SW480 (cell line): ENCODE measurements around the gene MAP7.
"Not testable (repeated sequence)": the region's sequence is repeated elsewhere in the genome, so short reads cannot be mapped to it uniquely, and the experiment has no call there.

Experiments used
- DNase-seq: peaks from one replicate; pipeline ENCODE4 v3.0.0-alpha.2; 2016; ENCODE audit warnings: low spot score

Gene MAP7

GRCh38 chr6:136466777-136467176 is 83.4 kb downstream of the MAP7 start:
- DNase-seq = no peak

- DNase-seq = no peak
Observed at GRCh38 chr6:136465766-136466303, 84.4 kb downstream of the MAP7 start.

DNA sequence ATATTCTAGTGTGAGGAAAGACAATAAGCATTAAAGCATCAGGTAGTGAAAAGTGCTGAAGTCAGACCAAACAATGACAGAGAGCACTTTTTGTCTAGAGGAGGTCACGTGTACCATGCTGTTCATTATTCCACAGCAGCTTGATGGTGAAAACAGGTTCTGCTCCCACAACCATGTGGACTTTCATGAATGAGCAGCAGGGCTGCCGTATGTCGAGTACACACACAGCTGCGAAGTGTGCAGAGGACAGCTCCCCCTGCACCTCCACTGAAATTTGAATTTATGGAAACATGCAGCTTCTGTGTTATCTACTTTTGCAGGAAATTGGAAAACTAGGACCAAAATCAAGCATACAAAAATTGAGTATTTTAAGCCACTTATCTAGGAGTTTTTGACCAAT is 85.3 kb downstream of the MAP7 start:
- no peak for DNase-seq

DNA sequence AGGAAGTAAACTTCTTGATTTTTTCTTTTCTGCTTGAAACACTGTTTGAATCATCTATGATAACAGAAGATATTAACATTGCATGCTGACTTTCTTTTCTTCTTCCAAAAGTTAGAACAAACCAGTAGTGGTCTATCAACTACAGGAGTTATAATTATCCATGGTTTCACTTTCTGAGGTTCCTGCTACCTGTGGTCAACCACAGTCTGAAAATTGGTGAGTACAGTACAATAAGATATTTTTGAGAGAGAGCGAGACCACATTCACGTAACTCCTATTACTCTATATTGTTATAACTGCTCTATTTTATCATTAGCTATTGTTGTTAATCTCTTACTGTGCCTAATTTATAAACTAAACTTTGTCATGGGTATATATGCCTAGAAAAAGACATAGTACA is 86.1 kb downstream of the MAP7 start:
- no peak for DNase-seq

GRCh38 chr6:136463743-136464142 is 86.5 kb downstream of the MAP7 start:
- DNase-seq = no peak

DNA sequence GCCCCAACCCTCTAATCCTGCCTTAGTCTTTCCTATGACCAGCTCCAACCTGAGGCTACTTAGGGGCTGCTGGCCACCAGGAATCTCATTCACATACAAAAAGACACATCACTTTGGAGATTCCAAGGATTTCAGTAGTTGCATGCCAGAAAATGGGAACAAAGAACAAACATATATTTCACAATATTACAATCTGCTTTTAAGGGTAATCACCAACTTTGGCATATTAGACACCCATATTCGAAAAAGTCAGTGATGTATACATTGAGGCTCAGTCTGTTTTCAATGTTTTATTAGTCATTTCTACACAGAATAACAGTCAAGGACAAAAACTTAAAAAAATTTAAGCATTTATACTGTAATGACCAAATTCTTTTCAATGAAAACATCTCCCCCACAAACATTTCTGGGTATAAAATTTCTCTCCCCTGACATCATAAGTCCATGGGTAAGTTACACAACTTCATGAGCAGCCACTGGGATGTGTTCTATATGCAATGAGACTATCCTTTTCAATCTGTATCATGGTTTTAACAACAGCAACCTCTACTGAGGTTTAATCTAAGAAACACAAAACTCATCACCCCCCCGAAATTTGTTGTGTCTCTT is 103.5 kb downstream of the MAP7 start:
- DNase-seq = no peak

- no peak for DNase-seq
Observed at GRCh38 chr6:136446145-136446544, 104.1 kb downstream of the MAP7 start.

DNA sequence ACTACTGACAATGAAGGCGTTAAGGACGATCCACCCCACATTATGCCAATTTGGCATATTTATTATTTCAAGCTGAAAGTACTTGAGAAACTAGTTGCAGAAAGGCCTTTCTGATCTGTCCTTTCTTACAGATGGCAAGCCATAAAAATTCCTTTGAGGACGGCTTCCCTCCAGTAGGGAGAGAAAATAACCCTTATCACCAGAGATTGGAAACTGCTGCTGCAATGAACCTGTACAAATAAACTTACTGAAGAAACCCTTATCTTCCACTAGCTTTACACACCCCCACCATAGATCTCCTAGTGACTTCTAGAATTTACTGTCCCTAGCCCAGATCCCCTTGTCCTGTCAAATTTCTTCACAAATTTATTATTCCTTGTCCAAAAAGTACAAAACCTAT is 105.2 kb downstream of the MAP7 start:
- DNase-seq = no peak

- no peak for DNase-seq
Observed at GRCh38 chr6:136440203-136440602, 110.0 kb downstream of the MAP7 start.

DNA sequence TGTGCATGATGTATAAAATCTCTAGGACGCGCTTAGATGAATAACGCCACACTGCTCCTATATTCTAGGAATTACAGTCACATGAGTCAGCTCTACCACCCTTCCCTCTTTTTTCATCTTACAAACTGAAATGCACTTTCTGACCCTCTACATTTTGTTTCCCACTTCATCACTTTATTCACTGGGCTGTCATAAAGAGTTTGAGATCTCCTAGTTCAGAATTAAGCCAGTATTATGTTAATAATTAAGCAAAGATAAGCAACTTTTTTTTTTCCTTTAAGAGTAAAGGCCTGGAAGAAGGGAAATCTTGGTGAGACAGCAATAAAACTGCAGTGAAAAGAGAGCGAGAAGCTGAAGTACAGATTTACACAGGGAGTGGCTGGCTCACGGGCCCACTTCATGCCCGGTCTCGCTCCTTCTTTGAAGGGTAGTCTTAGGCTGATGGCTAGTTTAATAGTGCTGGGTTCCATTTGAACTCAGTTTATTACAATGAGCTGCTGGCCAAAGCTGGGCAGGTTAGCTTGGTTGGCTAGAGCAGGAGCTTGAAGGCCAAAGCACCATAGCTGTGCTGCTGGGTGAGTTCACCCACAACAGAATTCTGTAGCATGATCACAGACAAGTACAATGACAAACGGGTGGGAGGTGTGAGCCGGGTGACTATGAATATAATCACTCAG is 110.6 kb downstream of the MAP7 start:
- no peak for DNase-seq

DNA sequence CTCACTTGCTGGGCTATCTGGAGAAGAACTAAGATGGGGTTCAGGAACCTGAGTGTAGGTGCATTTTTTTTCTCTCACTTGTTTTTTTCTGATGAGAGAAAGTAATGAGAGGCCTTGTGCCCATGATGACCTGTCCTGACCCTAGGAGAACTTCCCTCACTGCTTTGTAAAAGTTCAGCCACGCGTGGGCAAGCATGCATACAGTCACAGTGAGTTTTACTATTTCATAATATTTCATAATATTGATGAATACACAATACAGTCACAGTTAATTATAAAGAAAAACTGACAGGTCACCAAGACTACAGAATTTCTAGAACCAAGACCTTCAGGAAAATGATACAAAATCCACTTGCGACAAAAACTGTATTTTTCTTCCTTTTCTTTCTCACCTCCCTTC is 111.8 kb downstream of the MAP7 start:
- no peak for DNase-seq

DNA sequence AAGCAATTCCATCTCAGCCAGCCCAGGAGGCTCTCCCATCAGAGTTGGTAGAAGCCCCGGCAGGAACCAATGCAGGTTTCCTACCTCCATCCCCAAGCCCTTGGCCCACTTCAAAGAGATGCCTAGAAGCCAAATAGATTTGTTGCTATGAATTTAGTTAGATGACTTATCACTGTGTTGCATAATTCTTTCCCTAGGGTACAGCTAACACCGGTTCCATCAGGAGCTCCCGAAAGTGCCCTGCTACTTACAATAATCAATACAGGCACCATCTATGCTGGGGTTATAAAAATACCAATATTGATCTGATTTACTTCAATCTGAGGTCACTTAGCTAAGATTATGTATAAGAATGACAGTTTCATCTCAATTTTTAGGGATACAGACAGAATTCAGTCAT is 113.0 kb downstream of the MAP7 start:
- no peak for DNase-seq

- DNase-seq = no peak
Observed at GRCh38 chr6:136435101-136435500, 115.1 kb downstream of the MAP7 start.

DNA sequence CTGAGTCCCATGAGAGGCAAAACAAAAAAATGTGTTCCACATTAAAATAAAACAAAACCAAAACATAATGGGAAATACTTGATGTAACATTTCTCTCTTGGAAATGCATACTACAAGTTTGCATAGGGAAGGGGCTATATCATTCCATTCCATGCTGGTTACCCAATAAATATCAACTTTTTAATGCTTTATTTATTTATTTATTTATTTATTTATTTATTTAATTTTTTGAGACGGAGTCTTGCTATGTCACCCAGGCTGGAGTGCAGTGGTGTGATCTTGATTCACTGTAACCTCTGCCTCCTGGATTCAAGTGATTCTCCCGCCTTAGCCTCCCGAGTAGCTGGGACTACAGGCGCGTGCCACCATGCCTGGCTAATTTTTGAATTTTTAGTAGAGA is 118.9 kb downstream of the MAP7 start:
- not testable (repeated sequence) for DNase-seq

DNA sequence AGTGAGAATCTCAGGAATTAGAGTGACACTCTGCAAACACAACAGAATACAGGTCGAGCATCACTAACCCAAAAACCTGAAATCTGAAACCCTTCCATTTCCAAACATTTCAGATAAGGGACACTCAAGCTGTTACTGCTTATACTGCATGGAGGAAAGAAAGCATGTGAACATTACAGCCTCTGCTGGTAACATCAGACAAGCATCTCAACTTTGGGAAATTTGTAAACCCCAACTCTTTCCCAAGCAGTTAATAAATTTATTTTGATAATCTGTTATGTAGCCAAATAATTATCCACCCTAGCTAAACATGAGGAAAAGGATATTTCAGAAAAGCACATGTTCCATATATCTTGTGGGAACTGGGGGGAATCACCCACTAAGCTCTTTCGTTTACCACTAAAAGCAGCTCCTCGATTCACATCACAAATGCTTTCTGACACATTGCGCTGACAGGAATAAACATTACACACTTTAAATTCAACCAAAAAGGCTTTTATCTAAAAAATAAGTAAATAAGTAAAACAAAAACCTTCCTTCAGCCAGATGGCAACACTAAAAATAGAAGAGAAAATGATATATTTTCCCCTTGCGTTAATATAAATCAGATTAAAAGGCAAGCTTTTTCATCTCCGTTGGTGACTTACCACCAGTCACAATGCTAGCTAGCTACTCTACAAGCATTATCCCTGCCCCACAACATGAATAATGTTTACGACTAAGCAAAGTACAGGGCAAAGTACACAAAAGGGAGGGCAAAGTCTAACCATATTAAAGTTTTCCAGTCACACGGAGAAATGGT is 120.8 kb downstream of the MAP7 start:
- DNase-seq = peak; percentile 33

GRCh38 chr6:136427378-136427717 is 122.9 kb downstream of the MAP7 start:
- no peak for DNase-seq

DNA sequence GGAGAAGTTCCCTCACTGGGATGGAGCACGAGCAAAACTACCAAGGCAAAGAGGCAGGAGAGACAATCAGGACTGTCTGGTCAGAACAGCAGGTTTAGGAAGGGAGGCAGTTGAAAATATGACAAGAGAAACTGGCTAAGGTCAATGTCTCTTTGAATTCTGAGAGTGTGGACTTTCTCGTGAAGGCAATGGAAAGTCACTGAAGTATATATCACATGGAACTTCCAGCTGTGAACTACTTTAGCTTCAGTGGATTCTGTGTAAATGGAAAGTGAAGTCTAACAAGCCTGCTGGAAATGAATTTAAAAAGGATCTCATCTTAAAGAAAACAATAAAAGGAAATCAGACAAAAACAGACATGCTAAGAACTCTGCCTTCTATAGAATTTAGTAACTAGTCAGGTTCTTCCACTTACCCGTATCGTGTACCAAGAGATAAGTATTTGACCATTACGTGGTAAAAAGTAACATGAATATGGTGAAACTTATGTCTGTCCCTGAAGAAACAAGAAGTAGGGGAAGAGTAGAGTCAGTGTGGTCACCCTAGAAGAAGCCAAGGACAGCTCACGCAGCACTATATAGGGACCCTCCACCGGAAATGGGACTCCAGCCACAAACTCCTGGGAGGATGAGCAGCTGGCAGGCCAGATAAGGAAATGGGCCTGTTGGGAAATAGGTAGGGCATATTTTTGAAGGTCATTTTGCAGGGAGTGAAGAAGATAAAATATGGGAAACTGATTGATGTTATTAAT is 123.4 kb downstream of the MAP7 start:
- DNase-seq = no peak

GRCh38 chr6:136425793-136426192 is 124.4 kb downstream of the MAP7 start:
- no peak for DNase-seq

GRCh38 chr6:136424901-136425300 is 125.3 kb downstream of the MAP7 start:
- no peak for DNase-seq

- DNase-seq = no peak
Observed at GRCh38 chr6:136424450-136424849, 125.8 kb downstream of the MAP7 start.

DNA sequence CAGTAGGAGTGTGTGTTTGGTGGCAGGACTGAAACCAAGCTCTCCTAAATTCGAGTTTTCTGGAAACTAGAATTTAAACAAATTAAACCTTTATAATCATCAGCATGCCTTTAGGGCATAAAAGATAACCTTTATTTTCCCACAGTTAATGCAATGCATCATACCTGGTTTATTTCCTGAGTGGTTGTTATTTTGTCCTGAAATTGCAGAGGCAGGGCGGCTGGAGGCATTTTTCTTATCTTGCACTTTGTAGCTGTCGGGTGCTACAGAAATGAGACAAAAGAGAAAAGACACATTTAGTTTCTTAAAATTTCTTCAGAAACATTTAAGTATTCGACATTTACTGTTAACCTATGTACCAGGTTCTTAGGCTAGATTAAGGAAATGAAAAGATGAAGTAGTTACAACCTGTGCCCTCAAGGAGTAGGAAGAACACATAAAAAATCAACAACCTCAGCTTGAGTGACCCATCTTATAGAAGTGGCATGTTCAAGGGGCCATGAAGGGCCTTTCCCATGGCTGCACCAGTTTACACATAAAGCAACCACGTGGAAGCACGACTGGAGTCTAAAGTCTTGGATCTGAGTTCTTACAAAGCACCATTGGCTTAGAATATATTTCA is 128.6 kb downstream of the MAP7 start:
- DNase-seq = no peak

GRCh38 chr6:136420853-136421252 is 129.4 kb downstream of the MAP7 start:
- no peak for DNase-seq
